ENCODE results near the gene CCDC174.
A peak's percentile ranks its signal among the peaks of the same experiment; 100 is the strongest.

CCDC174 gene

DNA sequence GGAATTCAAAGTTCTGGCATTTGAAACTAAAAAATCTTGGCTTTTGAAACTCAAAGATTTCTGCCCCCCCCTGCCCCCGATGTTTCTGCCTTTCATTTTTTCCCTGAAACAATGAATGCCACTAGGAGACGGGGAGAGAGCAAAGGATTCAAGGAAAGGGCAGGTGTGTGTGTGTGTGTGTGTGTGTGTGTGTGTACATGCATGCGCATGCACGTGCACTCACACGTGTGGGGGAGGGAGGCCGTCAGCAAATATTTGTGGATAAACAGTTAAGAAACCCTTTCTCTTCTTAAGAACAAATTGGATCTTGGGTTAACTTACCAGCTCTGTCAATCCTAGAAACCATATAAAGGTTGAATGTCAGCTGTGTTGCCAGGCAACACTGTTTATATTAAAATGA is 29.2 kb upstream of the CCDC174 start (continued):
- TF ChIP-seq SALL2 (tag by site-specific recombination; IDR thresholded peaks at IDR 0.05; ENCODE audit: borderline replicate concordance) (no peak), ZNF785 (tag by site-specific recombination; IDR thresholded peaks at IDR 0.05) (no peak), FEZF1 (tag by site-specific recombination; IDR thresholded peaks at IDR 0.05) (no peak)

DNA sequence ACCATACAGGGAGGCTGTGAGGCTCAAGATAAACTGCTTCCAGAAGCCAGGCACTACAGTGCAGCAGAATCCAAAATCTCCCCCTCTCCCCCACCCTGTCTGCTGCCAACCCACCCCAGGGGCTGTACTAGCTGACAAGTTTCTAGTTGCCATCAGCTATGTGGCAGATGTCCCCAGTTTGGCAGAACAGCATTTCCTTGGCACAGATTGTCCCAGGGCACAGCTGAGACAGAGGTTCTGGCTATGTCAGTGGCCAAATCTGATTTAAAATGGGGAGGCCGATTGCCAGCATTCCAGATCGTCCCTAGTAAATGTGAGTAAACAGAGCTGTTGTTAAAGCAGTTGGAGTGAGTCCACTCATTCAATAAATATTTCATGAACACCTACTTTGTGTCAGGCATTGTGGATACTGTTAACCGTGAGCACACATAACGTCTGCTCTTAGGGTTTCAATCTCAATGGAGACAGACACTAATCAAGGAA is 28.0 kb upstream of the CCDC174 start:
- no peak overlapping the region for H3K27ac ChIP-seq (ENCODE audit: extremely low read depth, low read depth, low read length)
- H3K36me3 ChIP-seq (ENCODE audit: control insufficient read depth in 2 of 2, insufficient read depth in 1 of 2, low read length in 2 of 2) = no peaks in the 10 kb centered on the region
- no peak for TF ChIP-seq ZNF501 (tag by site-specific recombination; IDR thresholded peaks at IDR 0.05)
- 0 out of 2 replicates have a peak, but pooled peaks have one; percentile 55 for TF ChIP-seq ZNF664 (tag by site-specific recombination; IDR thresholded peaks at IDR 0.05)
- no peaks in the 10 kb centered on the region for H3K4me1 ChIP-seq (ENCODE audit: control insufficient read depth, insufficient read depth, low read length)
- H3K9me3 ChIP-seq (ENCODE audit: control insufficient read depth, insufficient read depth, low read depth, low read length) = no peaks in the 10 kb centered on the region
- ChIA-PET POLR2A (no interaction called here), CTCF (no interaction called here)
- H3K4me3 ChIP-seq (ENCODE audit: low read depth, low read length) = no peak overlapping the region

- ChIA-PET CTCF (no interaction called here), POLR2A (interaction anchor here (0.5 kb wide), 1 partner anchor 26 kb away, joined by 3 read pairs; no protein-coding TSS in a partner anchor)
- no peaks in the 10 kb centered on the region for H3K9me3 ChIP-seq (ENCODE audit: control insufficient read depth, insufficient read depth, low read depth, low read length)
- H3K36me3 ChIP-seq (ENCODE audit: control insufficient read depth in 2 of 2, insufficient read depth in 1 of 2, low read length in 2 of 2) = no peaks in the 10 kb centered on the region
- no peak overlapping the region for H3K4me3 ChIP-seq (ENCODE audit: low read depth, low read length)
- H3K4me1 ChIP-seq (ENCODE audit: control insufficient read depth, insufficient read depth, low read length) = no peaks in the 10 kb centered on the region
- TF ChIP-seq ZNF585B (tag by site-specific recombination; IDR thresholded peaks at IDR 0.05) (no peak), KLF8 (tag by site-specific recombination; IDR thresholded peaks at IDR 0.05) (no peak), SALL2 (tag by site-specific recombination; IDR thresholded peaks at IDR 0.05; ENCODE audit: borderline replicate concordance) (no peak), ZNF843 (tag by site-specific recombination; IDR thresholded peaks at IDR 0.05) (no peak), KLF16 (tag by site-specific recombination; IDR thresholded peaks at IDR 0.05) (no peak), ZNF335 (tag by site-specific recombination; conservative IDR thresholded peaks at IDR 0.05) (no peak), ZSCAN23 (tag by site-specific recombination; IDR thresholded peaks at IDR 0.05) (no peak), ZNF48 (tag by site-specific recombination; IDR thresholded peaks at IDR 0.05) (no peak), ZFP41 (tag by site-specific recombination; IDR thresholded peaks at IDR 0.05; ENCODE audit: borderline replicate concordance) (no peak), ZFP37 (tag by site-specific recombination; IDR thresholded peaks at IDR 0.05) (no peak), ZNF211 (tag by site-specific recombination; IDR thresholded peaks at IDR 0.05; ENCODE audit: low read depth) (no peak), ZNF777 (tag by site-specific recombination; IDR thresholded peaks at IDR 0.05; ENCODE audit: borderline replicate concordance) (no peak), ZNF169 (tag by site-specific recombination; IDR thresholded peaks at IDR 0.05) (no peak)
- TF ChIP-seq, protein P1, sequence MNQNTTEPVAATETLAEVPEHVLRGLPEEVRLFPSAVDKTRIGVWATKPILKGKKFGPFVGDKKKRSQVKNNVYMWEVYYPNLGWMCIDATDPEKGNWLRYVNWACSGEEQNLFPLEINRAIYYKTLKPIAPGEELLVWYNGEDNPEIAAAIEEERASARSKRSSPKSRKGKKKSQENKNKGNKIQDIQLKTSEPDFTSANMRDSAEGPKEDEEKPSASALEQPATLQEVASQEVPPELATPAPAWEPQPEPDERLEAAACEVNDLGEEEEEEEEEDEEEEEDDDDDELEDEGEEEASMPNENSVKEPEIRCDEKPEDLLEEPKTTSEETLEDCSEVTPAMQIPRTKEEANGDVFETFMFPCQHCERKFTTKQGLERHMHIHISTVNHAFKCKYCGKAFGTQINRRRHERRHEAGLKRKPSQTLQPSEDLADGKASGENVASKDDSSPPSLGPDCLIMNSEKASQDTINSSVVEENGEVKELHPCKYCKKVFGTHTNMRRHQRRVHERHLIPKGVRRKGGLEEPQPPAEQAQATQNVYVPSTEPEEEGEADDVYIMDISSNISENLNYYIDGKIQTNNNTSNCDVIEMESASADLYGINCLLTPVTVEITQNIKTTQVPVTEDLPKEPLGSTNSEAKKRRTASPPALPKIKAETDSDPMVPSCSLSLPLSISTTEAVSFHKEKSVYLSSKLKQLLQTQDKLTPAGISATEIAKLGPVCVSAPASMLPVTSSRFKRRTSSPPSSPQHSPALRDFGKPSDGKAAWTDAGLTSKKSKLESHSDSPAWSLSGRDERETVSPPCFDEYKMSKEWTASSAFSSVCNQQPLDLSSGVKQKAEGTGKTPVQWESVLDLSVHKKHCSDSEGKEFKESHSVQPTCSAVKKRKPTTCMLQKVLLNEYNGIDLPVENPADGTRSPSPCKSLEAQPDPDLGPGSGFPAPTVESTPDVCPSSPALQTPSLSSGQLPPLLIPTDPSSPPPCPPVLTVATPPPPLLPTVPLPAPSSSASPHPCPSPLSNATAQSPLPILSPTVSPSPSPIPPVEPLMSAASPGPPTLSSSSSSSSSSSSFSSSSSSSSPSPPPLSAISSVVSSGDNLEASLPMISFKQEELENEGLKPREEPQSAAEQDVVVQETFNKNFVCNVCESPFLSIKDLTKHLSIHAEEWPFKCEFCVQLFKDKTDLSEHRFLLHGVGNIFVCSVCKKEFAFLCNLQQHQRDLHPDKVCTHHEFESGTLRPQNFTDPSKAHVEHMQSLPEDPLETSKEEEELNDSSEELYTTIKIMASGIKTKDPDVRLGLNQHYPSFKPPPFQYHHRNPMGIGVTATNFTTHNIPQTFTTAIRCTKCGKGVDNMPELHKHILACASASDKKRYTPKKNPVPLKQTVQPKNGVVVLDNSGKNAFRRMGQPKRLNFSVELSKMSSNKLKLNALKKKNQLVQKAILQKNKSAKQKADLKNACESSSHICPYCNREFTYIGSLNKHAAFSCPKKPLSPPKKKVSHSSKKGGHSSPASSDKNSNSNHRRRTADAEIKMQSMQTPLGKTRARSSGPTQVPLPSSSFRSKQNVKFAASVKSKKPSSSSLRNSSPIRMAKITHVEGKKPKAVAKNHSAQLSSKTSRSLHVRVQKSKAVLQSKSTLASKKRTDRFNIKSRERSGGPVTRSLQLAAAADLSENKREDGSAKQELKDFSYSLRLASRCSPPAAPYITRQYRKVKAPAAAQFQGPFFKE (tag by site-specific recombination; IDR thresholded peaks at IDR 0.05; ENCODE audit: borderline replicate concordance) = no peak
- TF ChIP-seq, protein P2, sequence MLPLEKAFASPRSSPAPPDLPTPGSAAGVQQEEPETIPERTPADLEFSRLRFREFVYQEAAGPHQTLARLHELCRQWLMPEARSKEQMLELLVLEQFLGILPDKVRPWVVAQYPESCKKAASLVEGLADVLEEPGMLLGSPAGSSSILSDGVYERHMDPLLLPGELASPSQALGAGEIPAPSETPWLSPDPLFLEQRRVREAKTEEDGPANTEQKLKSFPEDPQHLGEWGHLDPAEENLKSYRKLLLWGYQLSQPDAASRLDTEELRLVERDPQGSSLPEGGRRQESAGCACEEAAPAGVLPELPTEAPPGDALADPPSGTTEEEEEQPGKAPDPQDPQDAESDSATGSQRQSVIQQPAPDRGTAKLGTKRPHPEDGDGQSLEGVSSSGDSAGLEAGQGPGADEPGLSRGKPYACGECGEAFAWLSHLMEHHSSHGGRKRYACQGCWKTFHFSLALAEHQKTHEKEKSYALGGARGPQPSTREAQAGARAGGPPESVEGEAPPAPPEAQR (tag by site-specific recombination; IDR thresholded peaks at IDR 0.05) = no peak
- TF ChIP-seq, protein P3, sequence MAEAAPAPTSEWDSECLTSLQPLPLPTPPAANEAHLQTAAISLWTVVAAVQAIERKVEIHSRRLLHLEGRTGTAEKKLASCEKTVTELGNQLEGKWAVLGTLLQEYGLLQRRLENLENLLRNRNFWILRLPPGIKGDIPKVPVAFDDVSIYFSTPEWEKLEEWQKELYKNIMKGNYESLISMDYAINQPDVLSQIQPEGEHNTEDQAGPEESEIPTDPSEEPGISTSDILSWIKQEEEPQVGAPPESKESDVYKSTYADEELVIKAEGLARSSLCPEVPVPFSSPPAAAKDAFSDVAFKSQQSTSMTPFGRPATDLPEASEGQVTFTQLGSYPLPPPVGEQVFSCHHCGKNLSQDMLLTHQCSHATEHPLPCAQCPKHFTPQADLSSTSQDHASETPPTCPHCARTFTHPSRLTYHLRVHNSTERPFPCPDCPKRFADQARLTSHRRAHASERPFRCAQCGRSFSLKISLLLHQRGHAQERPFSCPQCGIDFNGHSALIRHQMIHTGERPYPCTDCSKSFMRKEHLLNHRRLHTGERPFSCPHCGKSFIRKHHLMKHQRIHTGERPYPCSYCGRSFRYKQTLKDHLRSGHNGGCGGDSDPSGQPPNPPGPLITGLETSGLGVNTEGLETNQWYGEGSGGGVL (tag by site-specific recombination; IDR thresholded peaks at IDR 0.05) = no peak
- TF ChIP-seq, protein P4, sequence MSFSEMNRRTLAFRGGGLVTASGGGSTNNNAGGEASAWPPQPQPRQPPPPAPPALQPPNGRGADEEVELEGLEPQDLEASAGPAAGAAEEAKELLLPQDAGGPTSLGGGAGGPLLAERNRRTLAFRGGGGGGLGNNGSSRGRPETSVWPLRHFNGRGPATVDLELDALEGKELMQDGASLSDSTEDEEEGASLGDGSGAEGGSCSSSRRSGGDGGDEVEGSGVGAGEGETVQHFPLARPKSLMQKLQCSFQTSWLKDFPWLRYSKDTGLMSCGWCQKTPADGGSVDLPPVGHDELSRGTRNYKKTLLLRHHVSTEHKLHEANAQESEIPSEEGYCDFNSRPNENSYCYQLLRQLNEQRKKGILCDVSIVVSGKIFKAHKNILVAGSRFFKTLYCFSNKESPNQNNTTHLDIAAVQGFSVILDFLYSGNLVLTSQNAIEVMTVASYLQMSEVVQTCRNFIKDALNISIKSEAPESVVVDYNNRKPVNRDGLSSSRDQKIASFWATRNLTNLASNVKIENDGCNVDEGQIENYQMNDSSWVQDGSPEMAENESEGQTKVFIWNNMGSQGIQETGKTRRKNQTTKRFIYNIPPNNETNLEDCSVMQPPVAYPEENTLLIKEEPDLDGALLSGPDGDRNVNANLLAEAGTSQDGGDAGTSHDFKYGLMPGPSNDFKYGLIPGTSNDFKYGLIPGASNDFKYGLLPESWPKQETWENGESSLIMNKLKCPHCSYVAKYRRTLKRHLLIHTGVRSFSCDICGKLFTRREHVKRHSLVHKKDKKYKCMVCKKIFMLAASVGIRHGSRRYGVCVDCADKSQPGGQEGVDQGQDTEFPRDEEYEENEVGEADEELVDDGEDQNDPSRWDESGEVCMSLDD (tag by site-specific recombination; IDR thresholded peaks at IDR 0.05) = no peak
- H3K27ac ChIP-seq (ENCODE audit: extremely low read depth, low read depth, low read length) = no peak overlapping the region
Observed at GRCh38 chr3:14624498-14624897, 27.1 kb upstream of the CCDC174 start.

All from HEK293 (cell line).